HEK293 (cell line): ENCODE data around the gene DENND1C.

Source experiments
- CTCF ChIA-PET: fragments of 350-600 bp; formaldehyde crosslinking; extraction: SDS; loops from one replicate; lab custom pipeline; 2021; ENCODE audit warnings: antibody characterized with exemption; lab: Yijun Ruan, JAX
- POLR2A ChIA-PET: fragments of 300-600 bp; formaldehyde crosslinking; extraction: SDS; loops from one replicate; lab custom pipeline; 2020; ENCODE audit warnings: antibody characterized with exemption, inconsistent platforms; lab: Yijun Ruan, JAX
- H3K27ac ChIP-seq: fragments of 200-500 bp; sonication (Bioruptor generic); 2 replicates; pipeline ENCODE4 v1.5.1; 2014; ENCODE audit warnings: low read depth, low read length, control low read depth, inconsistent platforms; ENCODE audit errors: extremely low read depth
- H3K36me3 ChIP-seq, 2 experiments: fragments of 200-500 bp in 1 of 2; sonication (Bioruptor generic) in 1 of 2; 1 replicate in 1 of 2; 2 replicates in 1 of 2; pipeline ENCODE4 v1.5.1; 2014 to 2017; ENCODE audit warnings: inconsistent platforms in 2 of 2, low read length in 2 of 2; ENCODE audit not compliant: control insufficient read depth in 2 of 2, insufficient read depth in 1 of 2
- H3K4me1 ChIP-seq: fragments of 200-500 bp; sonication (Bioruptor generic); 2 replicates; pipeline ENCODE4 v1.5.1; 2014; ENCODE audit warnings: mild to moderate bottlenecking, low read length, inconsistent platforms; ENCODE audit not compliant: control insufficient read depth, insufficient read depth
- H3K4me3 ChIP-seq: 2 replicates; pipeline ENCODE4 v1.5.1; 2011; ENCODE audit warnings: low read depth, mild to moderate bottlenecking, control low read depth, low read length, moderate library complexity
- H3K9me3 ChIP-seq: fragments of 200-500 bp; sonication (Bioruptor generic); 2 replicates; pipeline ENCODE4 v1.5.1; 2014; ENCODE audit warnings: low read depth, low read length, inconsistent platforms; ENCODE audit not compliant: control insufficient read depth, insufficient read depth
- EGR2 ChIP-seq: fragments of 450-650 bp; formaldehyde crosslinking; IDR thresholded peaks from 2 replicates; pipeline ENCODE4 v1.5.1; 2016; ENCODE audit warnings: low read depth, missing biosample characterization, missing genetic modification characterization
- GLIS1 ChIP-seq: fragments of 450-650 bp; formaldehyde crosslinking; IDR thresholded peaks from 2 replicates; pipeline ENCODE4 v1.5.1; 2016; ENCODE audit warnings: missing biosample characterization, missing genetic modification characterization
- GLIS2 ChIP-seq: fragments of 450-650 bp; formaldehyde crosslinking; IDR thresholded peaks from 2 replicates; pipeline ENCODE4 v1.5.1; 2016; ENCODE audit warnings: missing biosample characterization, missing genetic modification characterization
- INSM2 ChIP-seq: fragments of 450-650 bp; formaldehyde crosslinking; IDR thresholded peaks from 2 replicates; pipeline ENCODE4 v1.5.1; 2016; ENCODE audit warnings: missing biosample characterization, missing genetic modification characterization
- KLF1 ChIP-seq: fragments of 450-650 bp; formaldehyde crosslinking; IDR thresholded peaks from 2 replicates; pipeline ENCODE4 v1.5.1; 2016; ENCODE audit warnings: missing biosample characterization, missing genetic modification characterization
- KLF16 ChIP-seq: fragments of 450-650 bp; formaldehyde crosslinking; IDR thresholded peaks from 2 replicates; pipeline ENCODE4 v1.5.1; 2017; ENCODE audit warnings: missing biosample characterization, missing genetic modification characterization
- SP3 ChIP-seq: fragments of 450-650 bp; formaldehyde crosslinking; IDR thresholded peaks from 2 replicates; pipeline ENCODE4 v1.5.1; 2016; ENCODE audit warnings: missing biosample characterization, missing genetic modification characterization
- ZEB2 ChIP-seq: fragments of 450-650 bp; formaldehyde crosslinking; IDR thresholded peaks from 2 replicates; pipeline ENCODE4 v1.5.1; 2016; ENCODE audit warnings: missing biosample characterization, missing genetic modification characterization
- ZFP69B ChIP-seq: fragments of 450-650 bp; formaldehyde crosslinking; IDR thresholded peaks from 2 replicates; pipeline ENCODE4 v1.5.1; 2016; ENCODE audit warnings: missing biosample characterization, missing genetic modification characterization
- ZNF16 ChIP-seq: fragments of 450-650 bp; formaldehyde crosslinking; IDR thresholded peaks from 2 replicates; pipeline ENCODE4 v1.5.1; 2016; ENCODE audit warnings: low read depth, missing biosample characterization, missing genetic modification characterization
- ZNF211 ChIP-seq: fragments of 450-650 bp; formaldehyde crosslinking; IDR thresholded peaks from 2 replicates; pipeline ENCODE4 v1.5.1; 2016; ENCODE audit warnings: low read depth, missing biosample characterization, missing genetic modification characterization
- ZNF350 ChIP-seq: fragments of 450-650 bp; formaldehyde crosslinking; IDR thresholded peaks from 2 replicates; pipeline ENCODE4 v1.5.0; 2017; ENCODE audit warnings: missing biosample characterization, mild to moderate bottlenecking, missing genetic modification characterization
- ZNF426 ChIP-seq: fragments of 450-650 bp; formaldehyde crosslinking; IDR thresholded peaks from 2 replicates; pipeline ENCODE4 v1.5.1; 2017; ENCODE audit warnings: missing biosample characterization, missing genetic modification characterization, mild to moderate bottlenecking, inconsistent platforms, moderate library complexity
- ZNF558 ChIP-seq: fragments of 450-650 bp; formaldehyde crosslinking; IDR thresholded peaks from 2 replicates; pipeline ENCODE4 v1.5.1; 2016; ENCODE audit warnings: missing biosample characterization, missing genetic modification characterization
- ZNF560 ChIP-seq: fragments of 450-650 bp; formaldehyde crosslinking; IDR thresholded peaks from 2 replicates; pipeline ENCODE4 v1.5.1; 2017; ENCODE audit warnings: missing biosample characterization, missing genetic modification characterization, borderline replicate concordance
- ZNF585B ChIP-seq: fragments of 450-650 bp; formaldehyde crosslinking; IDR thresholded peaks from 2 replicates; pipeline ENCODE4 v1.5.1; 2016; ENCODE audit warnings: missing biosample characterization, missing genetic modification characterization
- ZNF621 ChIP-seq: fragments of 450-650 bp; formaldehyde crosslinking; IDR thresholded peaks from 2 replicates; pipeline ENCODE4 v1.5.1; 2017; ENCODE audit warnings: missing biosample characterization, missing genetic modification characterization
- ZNF624 ChIP-seq: fragments of 450-650 bp; formaldehyde crosslinking; IDR thresholded peaks from 2 replicates; pipeline ENCODE4 v1.5.1; 2017; ENCODE audit warnings: missing biosample characterization, missing genetic modification characterization
- ZNF658 ChIP-seq: fragments of 450-650 bp; formaldehyde crosslinking; IDR thresholded peaks from 2 replicates; pipeline ENCODE4; 2016; ENCODE audit warnings: missing biosample characterization, missing genetic modification characterization
- ZNF670 ChIP-seq: fragments of 450-650 bp; formaldehyde crosslinking; IDR thresholded peaks from 2 replicates; pipeline ENCODE4 v1.5.1; 2016; ENCODE audit warnings: missing biosample characterization, missing genetic modification characterization, low read depth
- ZNF791 ChIP-seq: fragments of 450-650 bp; formaldehyde crosslinking; IDR thresholded peaks from 2 replicates; pipeline ENCODE4 v1.5.1; 2016; ENCODE audit warnings: missing biosample characterization, missing genetic modification characterization
- ZNF792 ChIP-seq: fragments of 450-650 bp; formaldehyde crosslinking; IDR thresholded peaks from 2 replicates; pipeline ENCODE4 v1.5.1; 2016; ENCODE audit warnings: missing biosample characterization, missing genetic modification characterization
- ZNF837 ChIP-seq: fragments of 450-650 bp; formaldehyde crosslinking; IDR thresholded peaks from 2 replicates; pipeline ENCODE4 v1.5.1; 2016; ENCODE audit warnings: missing biosample characterization, missing genetic modification characterization
- TF ChIP-seq, protein P1 (sequence below): fragments of 450-650 bp; formaldehyde crosslinking; IDR thresholded peaks from 2 replicates; pipeline ENCODE4 v1.5.1; 2016; ENCODE audit warnings: missing biosample characterization, missing genetic modification characterization
- TF ChIP-seq, protein P2 (sequence below): fragments of 450-650 bp; formaldehyde crosslinking; IDR thresholded peaks from 2 replicates; pipeline ENCODE4 v1.5.1; 2016; ENCODE audit warnings: missing biosample characterization, missing genetic modification characterization

The DENND1C gene

DNA sequence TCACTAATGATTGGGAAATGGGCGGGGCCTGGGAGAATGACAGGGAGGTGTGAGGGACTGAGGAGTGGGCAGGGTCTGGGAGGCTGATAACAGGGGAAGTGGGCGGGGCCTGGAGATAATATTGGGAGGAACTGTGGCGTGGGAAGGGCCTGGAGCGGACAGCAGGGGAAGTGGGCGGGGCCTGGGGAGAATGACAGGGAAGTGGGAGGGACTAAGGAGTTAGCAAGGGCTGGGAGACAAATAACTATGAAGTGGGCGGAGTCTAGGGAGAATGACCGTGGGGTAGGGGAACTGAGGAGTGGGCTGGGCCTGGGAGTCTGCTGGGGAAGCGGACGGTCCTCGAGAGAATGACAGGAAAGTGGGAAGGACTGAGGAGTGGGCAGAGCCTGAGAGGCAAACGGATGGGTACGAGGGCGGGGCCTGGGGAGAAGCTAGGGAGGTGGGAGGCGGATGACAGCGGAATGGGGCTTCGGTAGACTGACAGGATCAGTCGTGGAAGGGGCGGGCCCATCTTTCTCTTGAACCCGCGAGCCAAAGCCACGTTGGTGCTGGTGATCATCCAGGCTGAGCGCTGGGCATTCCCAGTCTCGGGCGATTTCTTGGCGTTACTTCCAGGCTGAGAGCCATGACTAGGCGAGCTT is 34.6 kb upstream of the DENND1C start (continued):
- peak; percentile 98 for TF ChIP-seq EGR2
- TF ChIP-seq, protein P1, sequence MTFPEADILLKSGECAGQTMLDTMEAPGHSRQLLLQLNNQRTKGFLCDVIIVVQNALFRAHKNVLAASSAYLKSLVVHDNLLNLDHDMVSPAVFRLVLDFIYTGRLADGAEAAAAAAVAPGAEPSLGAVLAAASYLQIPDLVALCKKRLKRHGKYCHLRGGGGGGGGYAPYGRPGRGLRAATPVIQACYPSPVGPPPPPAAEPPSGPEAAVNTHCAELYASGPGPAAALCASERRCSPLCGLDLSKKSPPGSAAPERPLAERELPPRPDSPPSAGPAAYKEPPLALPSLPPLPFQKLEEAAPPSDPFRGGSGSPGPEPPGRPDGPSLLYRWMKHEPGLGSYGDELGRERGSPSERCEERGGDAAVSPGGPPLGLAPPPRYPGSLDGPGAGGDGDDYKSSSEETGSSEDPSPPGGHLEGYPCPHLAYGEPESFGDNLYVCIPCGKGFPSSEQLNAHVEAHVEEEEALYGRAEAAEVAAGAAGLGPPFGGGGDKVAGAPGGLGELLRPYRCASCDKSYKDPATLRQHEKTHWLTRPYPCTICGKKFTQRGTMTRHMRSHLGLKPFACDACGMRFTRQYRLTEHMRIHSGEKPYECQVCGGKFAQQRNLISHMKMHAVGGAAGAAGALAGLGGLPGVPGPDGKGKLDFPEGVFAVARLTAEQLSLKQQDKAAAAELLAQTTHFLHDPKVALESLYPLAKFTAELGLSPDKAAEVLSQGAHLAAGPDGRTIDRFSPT (tag by site-specific recombination) = peak; percentile 72; the same call in 1 of the 2 replicates
- TF ChIP-seq ZNF670 (tag by site-specific recombination) = no peak
- TF ChIP-seq ZNF837 (tag by site-specific recombination) = no peak
- TF ChIP-seq GLIS2 (tag by site-specific recombination) = peak; percentile 22; the same call in 1 of the 2 replicates
- TF ChIP-seq ZNF791 (tag by site-specific recombination) = no peak
- no peak for TF ChIP-seq ZNF585B
- no peak for TF ChIP-seq INSM2
- TF ChIP-seq ZNF624 (tag by site-specific recombination) = no peak
- TF ChIP-seq, protein P2, sequence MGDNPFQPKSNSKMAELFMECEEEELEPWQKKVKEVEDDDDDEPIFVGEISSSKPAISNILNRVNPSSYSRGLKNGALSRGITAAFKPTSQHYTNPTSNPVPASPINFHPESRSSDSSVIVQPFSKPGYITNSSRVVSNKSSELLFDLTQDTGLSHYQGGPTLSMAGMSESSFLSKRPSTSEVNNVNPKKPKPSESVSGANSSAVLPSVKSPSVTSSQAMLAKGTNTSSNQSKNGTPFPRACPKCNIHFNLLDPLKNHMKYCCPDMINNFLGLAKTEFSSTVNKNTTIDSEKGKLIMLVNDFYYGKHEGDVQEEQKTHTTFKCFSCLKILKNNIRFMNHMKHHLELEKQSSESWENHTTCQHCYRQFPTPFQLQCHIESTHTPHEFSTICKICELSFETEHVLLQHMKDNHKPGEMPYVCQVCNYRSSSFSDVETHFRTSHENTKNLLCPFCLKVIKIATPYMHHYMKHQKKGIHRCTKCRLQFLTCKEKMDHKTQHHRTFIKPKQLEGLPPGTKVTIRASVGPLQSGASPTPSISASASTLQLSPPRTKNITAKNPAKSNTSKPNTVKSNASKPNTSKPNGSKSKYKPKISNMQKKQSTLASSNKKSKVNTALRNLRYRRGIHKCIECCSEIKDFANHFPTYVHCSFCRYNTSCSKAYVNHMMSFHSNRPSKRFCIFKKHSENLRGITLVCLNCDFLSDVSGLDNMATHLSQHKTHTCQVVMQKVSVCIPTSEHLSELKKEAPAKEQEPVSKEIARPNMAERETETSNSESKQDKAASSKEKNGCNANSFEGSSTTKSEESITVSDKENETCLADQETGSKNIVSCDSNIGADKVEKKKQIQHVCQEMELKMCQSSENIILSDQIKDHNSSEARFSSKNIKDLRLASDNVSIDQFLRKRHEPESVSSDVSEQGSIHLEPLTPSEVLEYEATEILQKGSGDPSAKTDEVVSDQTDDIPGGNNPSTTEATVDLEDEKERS (tag by site-specific recombination) = no peak
- peak; percentile 36; the same call in 1 of the 2 replicates for TF ChIP-seq GLIS1 (tag by site-specific recombination)

DNA sequence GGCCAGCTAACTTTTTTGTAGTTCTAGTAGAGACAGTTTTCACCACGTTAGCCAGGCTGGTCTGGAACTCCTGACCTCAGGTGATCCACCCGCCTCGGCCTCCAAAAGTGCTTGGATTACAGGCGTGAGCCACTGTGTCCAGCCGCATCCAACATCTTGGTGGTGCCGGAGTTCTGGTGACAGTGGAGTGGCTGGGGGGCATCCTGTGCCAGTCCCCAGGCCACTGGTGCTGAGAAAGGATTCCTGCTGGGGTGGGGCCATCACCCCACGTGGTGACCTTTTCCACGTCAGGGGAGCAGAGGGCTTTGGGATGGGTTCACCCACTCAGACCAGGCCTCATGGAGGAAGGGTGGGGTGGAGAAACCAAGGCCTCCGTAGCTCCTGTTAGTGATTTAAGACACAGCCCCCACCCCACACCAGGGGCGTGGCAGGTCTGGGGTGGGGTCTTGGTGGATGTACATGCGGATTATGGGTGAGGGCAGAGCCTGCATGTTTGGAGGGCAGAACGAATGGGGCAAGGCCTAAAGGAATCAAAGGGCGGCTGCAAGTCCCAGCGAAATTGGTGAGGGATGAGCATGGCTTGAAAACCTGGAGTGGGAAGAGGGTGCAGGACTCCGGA is 33.4 kb upstream of the DENND1C start:
- Histone ChIP-seq H3K27ac (no peak overlapping the region), H3K36me3 (no peaks in the 10 kb centered on the region), H3K9me3 (no peaks in the 10 kb centered on the region), H3K4me1 (no peaks in the 10 kb centered on the region), H3K4me3 (no peak overlapping the region)
- TF ChIP-seq KLF16 (no peak), KLF1 (tag by site-specific recombination) (peak; percentile 73)
- ChIA-PET POLR2A (no interaction called here), CTCF (no interaction called here)

DNA sequence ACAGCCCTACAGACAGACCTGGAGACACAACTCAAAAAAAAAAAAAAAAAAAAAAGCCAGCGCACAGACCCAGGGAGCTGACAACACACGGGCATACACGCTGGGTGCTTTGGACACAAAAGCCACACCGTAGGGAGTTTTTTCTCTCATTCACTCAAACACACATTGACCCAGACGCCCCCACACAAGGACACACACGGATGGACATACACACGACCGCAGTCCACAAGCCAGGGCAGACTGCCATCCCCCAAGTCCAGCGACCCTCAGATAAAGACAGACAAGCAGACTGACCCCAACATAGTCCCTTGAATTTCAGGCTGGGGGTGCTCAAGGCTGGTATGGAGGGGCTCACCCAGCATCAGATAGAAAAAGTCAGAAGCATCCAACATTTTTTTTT is 32.5 kb upstream of the DENND1C start:
- ChIA-PET CTCF (no interaction called here), POLR2A (no interaction called here)
- no peaks in the 10 kb centered on the region for H3K9me3 ChIP-seq
- H3K4me1 ChIP-seq = no peaks in the 10 kb centered on the region
- no peak overlapping the region for H3K4me3 ChIP-seq
- H3K27ac ChIP-seq = no peak overlapping the region
- no peaks in the 10 kb centered on the region for H3K36me3 ChIP-seq
- no peak for TF ChIP-seq ZNF350 (tag by site-specific recombination)
- no peak for TF ChIP-seq ZNF621 (tag by site-specific recombination)
- TF ChIP-seq ZNF670 (tag by site-specific recombination) = no peak
- no peak for TF ChIP-seq ZNF16 (tag by site-specific recombination)
- TF ChIP-seq ZEB2 = no peak
- TF ChIP-seq ZNF558 (tag by site-specific recombination) = no peak
- no peak for TF ChIP-seq ZNF426 (tag by site-specific recombination)
- TF ChIP-seq ZNF211 (tag by site-specific recombination) = no peak
- no peak for TF ChIP-seq SP3
- TF ChIP-seq ZNF792 (tag by site-specific recombination) = no peak
- TF ChIP-seq, protein P1 (tag by site-specific recombination) = no peak
- no peak for TF ChIP-seq ZNF658 (tag by site-specific recombination)
- no peak for TF ChIP-seq ZFP69B (tag by site-specific recombination)
- no peak for TF ChIP-seq ZNF560 (tag by site-specific recombination)
